ENCODE data around the gene PI4K2A.

PI4K2A gene

GRCh38 chr10:97640174-97640867, at the start of gene PI4K2A:
TSS of gene PI4K2A (plus strand) at chr10:97640671. CDS start at chr10:97640743, 72 bp downstream.
- peak; percentile 98 for DNase-seq (ENCODE audit: low spot score)

GRCh38 chr10:97590748-97591495, 49.5 kb upstream of the PI4K2A start:
- no peak for DNase-seq (ENCODE audit: low spot score)

- DNase-seq (ENCODE audit: low spot score) = no peak
Measured at GRCh38 chr10:97593421-97593820, 47.0 kb upstream of the PI4K2A start.

GRCh38 chr10:97596101-97597082, 44.1 kb upstream of the PI4K2A start:
- peak; percentile 55 for DNase-seq (ENCODE audit: low spot score)

GRCh38 chr10:97597778-97598177, 42.7 kb upstream of the PI4K2A start:
- DNase-seq (ENCODE audit: low spot score) = no peak

DNA sequence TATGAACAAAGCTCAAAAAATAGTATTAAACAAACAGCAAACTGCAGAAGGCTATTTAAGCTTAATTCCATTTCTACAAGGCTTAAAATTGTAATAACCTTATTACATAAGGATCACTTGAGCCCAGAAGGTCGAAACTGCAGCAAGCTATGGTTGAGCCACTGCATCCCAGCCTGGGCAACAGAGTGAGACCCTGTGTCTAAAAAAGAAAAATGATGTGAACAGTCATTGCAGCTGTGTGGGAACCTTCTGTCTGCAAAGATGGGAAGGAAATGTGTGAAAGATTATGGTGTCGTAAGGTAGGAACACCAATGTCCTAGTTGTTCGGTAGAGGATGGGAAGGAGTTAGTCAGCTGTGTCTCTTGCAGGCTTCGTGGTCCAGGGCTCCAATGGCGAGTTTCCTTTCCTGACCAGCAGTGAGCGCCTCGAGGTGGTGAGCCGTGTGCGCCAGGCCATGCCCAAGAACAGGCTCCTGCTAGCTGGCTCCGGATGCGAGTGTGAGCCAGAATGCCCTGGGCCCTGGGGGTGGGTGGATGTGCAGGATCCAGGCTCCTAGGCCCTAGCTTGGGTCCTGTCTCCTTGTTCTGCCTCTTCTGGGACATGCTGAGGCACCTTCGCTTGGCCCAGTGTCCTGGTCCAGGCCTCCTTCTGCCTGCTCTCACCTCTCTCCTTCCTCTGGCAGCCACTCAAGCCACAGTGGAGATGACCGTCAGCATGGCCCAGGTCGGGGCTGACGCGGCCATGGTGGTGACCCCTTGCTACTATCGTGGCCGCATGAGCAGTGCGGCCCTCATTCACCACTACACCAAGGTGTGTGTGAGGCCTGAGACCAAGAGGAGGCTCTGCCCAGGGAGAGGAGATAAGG, 41.8 kb upstream of the PI4K2A start:
- no peak for DNase-seq (ENCODE audit: low spot score)

GRCh38 chr10:97599272-97599619, 41.2 kb upstream of the PI4K2A start:
- DNase-seq (ENCODE audit: low spot score) = no peak

GRCh38 chr10:97600616-97601015, 39.9 kb upstream of the PI4K2A start:
- no peak for DNase-seq (ENCODE audit: low spot score)

DNA sequence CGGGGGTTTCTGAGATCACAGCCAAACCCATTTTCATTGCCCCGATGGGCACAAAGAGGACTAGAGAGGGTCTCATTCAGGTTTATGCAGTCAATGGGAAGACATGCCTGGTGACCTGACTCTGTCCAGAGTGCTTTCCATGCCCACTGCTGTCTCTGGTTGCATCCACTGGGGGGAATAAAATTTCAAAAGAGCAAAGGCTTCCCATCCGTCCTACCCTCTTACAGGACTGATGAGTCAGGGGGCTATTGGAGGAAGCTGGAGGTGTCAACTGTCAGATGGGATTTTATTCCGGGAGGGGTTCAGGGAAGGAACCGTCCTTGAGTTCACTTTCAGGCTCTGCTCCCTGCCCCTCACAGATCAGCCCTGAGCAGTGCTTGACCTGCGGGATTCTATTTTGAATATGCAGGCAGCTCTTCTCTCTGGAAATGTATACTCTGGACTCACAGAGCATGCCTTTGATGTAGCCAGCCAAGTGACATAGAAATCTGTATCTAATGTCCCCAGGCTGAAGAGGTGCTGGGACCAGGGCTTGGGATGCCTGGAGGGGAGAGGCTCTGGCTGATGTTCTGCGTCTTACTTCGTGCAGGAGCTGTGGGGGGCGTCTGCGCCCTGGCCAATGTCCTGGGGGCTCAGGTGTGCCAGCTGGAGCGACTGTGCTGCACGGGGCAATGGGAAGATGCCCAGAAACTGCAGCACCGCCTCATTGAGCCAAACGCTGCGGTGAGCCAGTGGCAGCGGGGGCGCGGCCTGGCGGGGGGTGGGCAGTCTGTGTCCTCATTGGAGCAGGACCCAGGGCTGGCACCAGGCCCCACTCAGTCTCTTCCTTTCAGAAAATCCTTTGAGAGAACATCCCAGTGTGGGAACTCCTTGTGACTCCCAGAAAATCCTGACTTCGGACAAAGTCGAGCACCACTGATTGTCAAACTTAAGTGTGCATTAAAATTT, 38.9 kb upstream of the PI4K2A start:
- DNase-seq (ENCODE audit: low spot score) = no peak

GRCh38 chr10:97607095-97607636, 33.3 kb upstream of the PI4K2A start:
- no peak for DNase-seq (ENCODE audit: low spot score)

- DNase-seq (ENCODE audit: low spot score) = no peak
Measured at GRCh38 chr10:97608991-97609561, 31.4 kb upstream of the PI4K2A start.

GRCh38 chr10:97611473-97611872, 29.0 kb upstream of the PI4K2A start:
- no peak for DNase-seq (ENCODE audit: low spot score)

DNA sequence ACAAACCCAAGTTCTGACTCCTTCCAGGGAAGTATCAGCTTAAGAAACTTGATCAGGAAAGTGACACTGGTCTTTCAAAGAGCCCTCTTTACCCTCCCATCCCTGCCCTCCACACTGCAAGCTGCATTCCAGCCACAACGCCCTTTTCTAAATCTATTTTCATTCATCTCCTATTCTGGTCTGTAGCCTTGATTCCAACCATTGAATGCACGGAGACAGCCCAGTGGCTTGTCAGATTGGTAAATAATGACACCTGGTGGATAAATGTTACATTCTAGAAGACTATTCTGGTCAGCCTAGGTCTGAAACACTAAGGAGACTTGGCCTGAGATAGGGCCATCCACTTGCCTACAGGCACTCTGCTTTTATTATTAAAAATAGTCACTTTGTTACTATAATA, 28.1 kb upstream of the PI4K2A start:
- peak; percentile 49 for DNase-seq (ENCODE audit: low spot score)

DNA sequence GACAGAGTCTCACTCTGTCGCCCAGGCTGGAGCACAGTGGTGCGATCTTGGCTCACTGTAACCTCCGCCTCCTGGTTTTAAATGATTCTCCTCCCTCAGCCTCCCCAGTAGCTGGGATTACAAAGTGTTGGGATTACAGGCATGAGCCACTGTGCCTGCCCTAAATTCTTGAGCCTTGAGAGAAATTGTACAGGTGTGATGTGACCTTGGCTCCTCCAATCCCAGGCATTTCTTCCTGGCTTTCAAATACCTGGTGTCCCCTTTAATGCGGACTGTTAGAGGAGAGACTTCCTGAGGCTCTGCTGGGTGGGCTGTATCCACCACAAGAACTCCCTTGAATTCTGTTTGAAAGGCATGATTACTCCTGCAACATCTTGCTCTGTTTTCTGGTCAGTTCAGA, 22.2 kb upstream of the PI4K2A start:
- no peak for DNase-seq (ENCODE audit: low spot score)

DNA sequence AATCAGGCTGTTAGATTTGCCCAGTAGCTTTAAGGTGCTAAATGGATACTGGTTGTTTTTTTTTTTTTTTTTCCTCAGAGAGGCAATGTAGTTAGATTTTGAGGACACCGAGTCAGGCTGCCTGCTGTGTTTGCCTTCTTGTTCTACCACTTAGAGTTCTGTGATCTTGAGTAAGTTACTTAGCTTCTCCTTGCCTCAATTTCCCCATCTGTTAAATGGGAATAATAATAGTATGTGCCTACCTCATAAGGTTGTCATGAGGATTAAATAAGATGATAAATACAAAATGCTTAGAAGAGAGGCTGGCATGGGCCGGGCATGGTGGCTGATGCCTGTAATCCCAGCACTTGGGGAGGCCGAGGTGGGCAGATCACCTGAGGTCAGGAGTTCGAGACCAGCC, 21.7 kb upstream of the PI4K2A start:
- DNase-seq (ENCODE audit: low spot score) = no peak

- DNase-seq (ENCODE audit: low spot score) = no peak
Measured at GRCh38 chr10:97623277-97623676, 17.2 kb upstream of the PI4K2A start.

- DNase-seq (ENCODE audit: low spot score) = no peak
Measured at GRCh38 chr10:97627731-97628130, 12.7 kb upstream of the PI4K2A start.

GRCh38 chr10:97628228-97628627, 12.2 kb upstream of the PI4K2A start:
- no peak for DNase-seq (ENCODE audit: low spot score)

- DNase-seq (ENCODE audit: low spot score) = no peak
Measured at GRCh38 chr10:97629289-97629688, 11.2 kb upstream of the PI4K2A start.

DNA sequence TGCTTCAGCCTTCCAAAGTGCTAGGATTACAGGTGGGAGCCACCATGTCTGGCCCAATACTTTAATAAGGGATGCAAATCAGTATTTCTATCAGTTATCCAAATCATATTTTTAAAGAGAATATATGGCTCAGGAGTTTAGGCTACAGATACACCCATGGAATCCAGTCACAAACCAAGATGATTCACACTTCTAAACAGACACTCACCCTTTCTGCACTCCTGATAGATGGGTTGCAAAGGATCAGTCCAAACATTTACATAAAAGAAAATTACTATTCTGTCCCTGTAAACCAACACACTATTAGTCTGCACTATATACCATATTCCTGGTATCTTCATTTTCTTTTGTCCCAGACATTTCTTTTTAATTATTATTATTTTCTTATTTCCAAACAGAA, 9.4 kb upstream of the PI4K2A start:
- no peak for DNase-seq (ENCODE audit: low spot score)
